Endothelial cell of umbilical vein (primary cell): Measurements from ENCODE around the gene LCOR. TPM values are rescaled to one million over a fixed set of nuclear protein-coding genes. Genes with fewer than 3 reads are reported as not detected.

Experiments
- BruUV-seq: library from RNA; stranded (reverse); fragments of 400-500 nt; replicated peaks from 2 replicates; lab custom pipeline; 2021; lab: Mats Ljungman, UMichigan
- CTCF ChIA-PET: fragments of 300-600, 350-600 bp; sonication (Branson Sonifier 250); formaldehyde crosslinking; loops from one replicate; lab custom pipeline; 2021; ENCODE audit warnings: antibody characterized with exemption, inconsistent platforms; lab: Charles Lee
- POLR2A ChIA-PET: fragments of 300-600, 350-600 bp; sonication (Branson Sonifier 250); formaldehyde crosslinking; loops from one replicate; lab custom pipeline; 2021; ENCODE audit warnings: antibody characterized with exemption, inconsistent platforms; lab: Charles Lee
- DNase-seq: peaks from one replicate; pipeline ENCODE4 v3.0.0-alpha.2; 2011; ENCODE audit warnings: low read depth, low spot score
- FAIRE-seq: peaks from 2 replicates; lab custom pipeline; 2011; peaks lifted over from hg19 to GRCh38; lab: Jason Lieb, UNC
- H2AFZ ChIP-seq: 2 replicates; pipeline ENCODE4 v1.6.0; 2012; ENCODE audit warnings: low read depth, low read length, control low read depth, inconsistent platforms
- H3K27ac ChIP-seq: 2 replicates; pipeline ENCODE4 v1.5.1; 2011; ENCODE audit warnings: low read depth, mild to moderate bottlenecking, control low read depth, low read length, moderate library complexity; ENCODE audit not compliant: insufficient read depth
- H3K27me3 ChIP-seq, 2 experiments: 2 replicates each; pipeline versions ENCODE4 v1.6.0 to v1.6.1; 2011; ENCODE audit warnings: low read length in 2 of 2, mixed read lengths in 1 of 2; ENCODE audit not compliant: control insufficient read depth in 2 of 2, insufficient read depth in 2 of 2
- H3K36me3 ChIP-seq, 2 experiments: 2 replicates in 1 of 2; 3 replicates in 1 of 2; pipeline ENCODE4 v1.5.1; 2011; ENCODE audit warnings: low read length in 2 of 2, mild to moderate bottlenecking in 1 of 2, moderate library complexity in 1 of 2; ENCODE audit not compliant: control insufficient read depth in 2 of 2, insufficient read depth in 2 of 2; ENCODE audit errors: extremely low read depth in 1 of 2
- H3K4me1 ChIP-seq: 3 replicates; pipeline ENCODE4 v1.5.1; 2011; ENCODE audit warnings: mild to moderate bottlenecking, low read length; ENCODE audit not compliant: control insufficient read depth, insufficient read depth; ENCODE audit errors: extremely low read depth
- H3K4me2 ChIP-seq: 2 replicates; pipeline ENCODE4 v1.6.1; 2011; ENCODE audit warnings: low read length, control low read depth, mixed read lengths; ENCODE audit not compliant: insufficient read depth
- H3K4me3 ChIP-seq, 3 experiments: fragments of 200-600 bp in 1 of 3; sonication (generic), shearing (Covaris generic) in 1 of 3; replicated peaks in 1 of 3; 2 replicates each; pipeline ENCODE4 v1.5.1; 2011 to 2016; ENCODE audit warnings: control low read depth in 3 of 3, low read length in 3 of 3, mild to moderate bottlenecking in 2 of 3, inconsistent platforms in 1 of 3, low read depth in 1 of 3, moderate library complexity in 1 of 3; ENCODE audit not compliant: insufficient read depth in 1 of 3
- H3K79me2 ChIP-seq: 2 replicates; pipeline ENCODE4 v1.6.0; 2012; ENCODE audit warnings: low read length, inconsistent platforms; ENCODE audit not compliant: control insufficient read depth, insufficient read depth
- H3K9ac ChIP-seq: replicated peaks from 2 replicates; pipeline ENCODE3; 2011; ENCODE audit warnings: low read length, control low read depth; ENCODE audit not compliant: insufficient read depth; ENCODE audit errors: extremely low read depth
- H3K9me1 ChIP-seq: replicated peaks from 3 replicates; pipeline ENCODE4 v1.6.0; 2011; ENCODE audit warnings: mild to moderate bottlenecking, low read length; ENCODE audit not compliant: control insufficient read depth, insufficient read depth; ENCODE audit errors: extremely low read depth
- H3K9me3 ChIP-seq: replicated peaks from 2 replicates; pipeline ENCODE4 v1.5.1; 2012; ENCODE audit warnings: low read length, inconsistent platforms; ENCODE audit not compliant: control insufficient read depth, insufficient read depth
- H4K20me1 ChIP-seq: replicated peaks from 2 replicates; pipeline ENCODE3; 2011; ENCODE audit warnings: mild to moderate bottlenecking, low read length; ENCODE audit not compliant: control insufficient read depth, insufficient read depth; ENCODE audit errors: extremely low read depth
- CTCF ChIP-seq, 2 donors: IDR thresholded peaks; 1 replicate in 1 of 2; 2 replicates in 1 of 2; pipeline ENCODE4 v1.5.1; 2011; ENCODE audit warnings: low read length in 2 of 2, mild to moderate bottlenecking in 2 of 2, moderate library complexity in 2 of 2, control low read depth in 1 of 2, inconsistent platforms in 1 of 2, low read depth in 1 of 2; ENCODE audit not compliant: insufficient read depth in 1 of 2; ENCODE audit errors: extremely low read depth in 1 of 2
- EZH2 ChIP-seq: IDR thresholded peaks from 2 replicates; pipeline ENCODE4 v1.6.1; 2012; ENCODE audit warnings: borderline replicate concordance, low read depth, mild to moderate bottlenecking, moderate library complexity, low read length, inconsistent platforms; ENCODE audit not compliant: severe bottlenecking
- FOS ChIP-seq: IDR thresholded peaks from 2 replicates; pipeline ENCODE4 v1.6.1; 2011; ENCODE audit warnings: mild to moderate bottlenecking, low read length, moderate library complexity, borderline replicate concordance; ENCODE audit not compliant: insufficient read depth
- GATA2 ChIP-seq: IDR thresholded peaks from 2 replicates; pipeline ENCODE4 v1.7.0; 2011; ENCODE audit warnings: low read depth, mild to moderate bottlenecking, moderate library complexity, mixed read lengths, low read length; ENCODE audit not compliant: insufficient read length, insufficient read depth
- JUN ChIP-seq: IDR thresholded peaks from 2 replicates; pipeline ENCODE4 v1.6.1; 2011; ENCODE audit warnings: borderline replicate concordance, low read depth; ENCODE audit not compliant: insufficient read length, insufficient read depth
- MYC ChIP-seq: IDR thresholded peaks from one replicate; pipeline ENCODE4 v1.6.1; 2011; ENCODE audit warnings: mild to moderate bottlenecking, low read depth, low read length
- POLR2A ChIP-seq: IDR thresholded peaks from 2 replicates; pipeline ENCODE4 v1.6.1; 2012; ENCODE audit warnings: low read depth, mild to moderate bottlenecking, control low read depth, low read length
- POLR2AphosphoS5 ChIP-seq: IDR thresholded peaks from 2 replicates; pipeline ENCODE4 v1.6.1; 2012; ENCODE audit warnings: low read depth, mild to moderate bottlenecking, control low read depth, low read length, moderate library complexity; ENCODE audit not compliant: insufficient read depth
- dilution Hi-C: fragments of 300-500 bp; cut with MboI; formaldehyde crosslinking; loops from one replicate; pipeline ENCODE4 v1.15.0; 2019; ENCODE audit warnings: low sequenced_read_pairs; ENCODE audit not compliant: extremely low pct_ligation_motif_present
- intact Hi-C: fragments of 100-400 bp; cut with micrococcal nuclease; formaldehyde crosslinking; loops from one replicate; pipeline ENCODE4 v1.10.0; 2022
- polyA plus RNA-seq, 4 experiments: library from polyadenylated mRNA; depleted of rRNA in 3 of 4; stranded (reverse) in 3 of 4; unstranded in 1 of 4; fragments of >200 nt; gene quantifications; 2 replicates each; pipeline versions ENCODE4 v1.2.1 to v1.2.3, GENCODE V29; 2011 to 2012; ENCODE audit warnings: missing spikeins in 1 of 4
- total RNA-seq: library from RNA; stranded (reverse); gene quantifications from 2 replicates; pipeline ENCODE4 v1.2.3, GENCODE V29; 2021
- TF ChIP-seq, protein P1 (sequence below): IDR thresholded peaks from 2 replicates; pipeline ENCODE4 v1.6.1; 2011; ENCODE audit not compliant: insufficient read depth, insufficient read length

The LCOR gene
- total and polyA plus RNA-seq, 2 donors (not counting 3 experiments of a cell fraction or from before 2014, with no cell fraction given): 11.6 to 39.0 TPM

- no TSS peak for BruUV-seq
- Histone ChIP-seq H3K4me3 (no peak overlapping the region), H3K9me1 (no peaks in the 10 kb centered on the region), H3K4me1 (no peaks in the 10 kb centered on the region), H3K9ac (no peak overlapping the region), H3K27me3 (no peaks in the 10 kb centered on the region), H4K20me1 (no peaks in the 10 kb centered on the region), H3K79me2 (no peaks in the 10 kb centered on the region), H3K27ac (no peak overlapping the region), H3K36me3 (peaks cover 6 to 16% of the 10 kb centered on the region in 2 experiments), H3K9me3 (no peaks in the 10 kb centered on the region), H2AFZ (no peak overlapping the region), H3K4me2 (no peak overlapping the region)
- CTCF ChIA-PET: interaction anchor here (0.8 to 1.6 kb wide), 3 partner anchors 41 to 226 kb away, joined by 3 to 4 read pairs (median 3); no protein-coding TSS in a partner anchor
- DNase-seq (no peak), FAIRE-seq (no peak)
- dilution Hi-C loops (no loop called here), intact Hi-C loops (no loop called here)
- POLR2A ChIA-PET: no interaction called here
- TF ChIP-seq CTCF (IDR thresholded peaks at IDR 0.05; ENCODE audit: extremely low read depth in 1 of 2, insufficient read depth in 1 of 2, low read depth in 1 of 2, low read length in 2 of 2) (no peak), JUN (no peak), FOS (no peak), MYC (no peak), POLR2AphosphoS5 (no peak), POLR2A (no peak), EZH2 (no peak), GATA2 (no peak)
- TF ChIP-seq, protein P1, sequence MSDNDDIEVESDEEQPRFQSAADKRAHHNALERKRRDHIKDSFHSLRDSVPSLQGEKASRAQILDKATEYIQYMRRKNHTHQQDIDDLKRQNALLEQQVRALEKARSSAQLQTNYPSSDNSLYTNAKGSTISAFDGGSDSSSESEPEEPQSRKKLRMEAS: no peak
These were observed 152.5 kb downstream of the LCOR start for GRCh38 chr10:96984541-96985131.
